ENCODE results near the gene DSG1. TPM values are rescaled to one million over a fixed set of nuclear protein-coding genes. Genes with fewer than 3 reads are reported as not detected.
"Not testable (repeated sequence)": the region's sequence is repeated elsewhere in the genome, so short reads cannot be mapped to it uniquely, and the experiment has no call there.

DSG1 gene
- total RNA-seq: under 1 TPM in 5 of 8 experiments, not detected in 3; under 0.01 to 0.33 (median 0.17) TPM

- Histone ChIP-seq H3K27ac (no peak within 1 kb of the TSS), H3K4me1 (replicated peaks in 1 of 2) (no peaks in the 10 kb centered on the region), H3K4me3 (no peak within 1 kb of the TSS)
- no peak for ATAC-seq (replicated peaks in 6 of 8)
- 0 to 100% (median 27%) methylated on average over 1 to 3 of the region's 3 CpGs; no CpG with 5 or more reads in 3 of the 10 experiments for WGBS, 10 experiments
- in situ Hi-C loops (cut with MboI; ENCODE audit: low pct_unique_long_range_greater_than_20kb in 2 of 9, low sequenced_read_pairs in 9 of 9, unreplicated experiment in 9 of 9): no loop called here
These were observed at the start of gene DSG1 for GRCh38 chr18:31317860-31318259. Gene DSG1, plus strand, starts transcription at chr18:31318160. Its CDS starts 141 bp downstream, at chr18:31318301.

GRCh38 chr18:31268985-31269406, 49.0 kb upstream of the DSG1 start:
- Histone ChIP-seq H3K4me3 (no peak overlapping the region), H3K27ac (no peak overlapping the region), H3K4me1 (replicated peaks in 1 of 2) (no peaks in the 10 kb centered on the region)
- peak in 1 of 8 experiments; percentile 17 for ATAC-seq (replicated peaks in 6 of 8)
- 0 to 100% (median 22%) methylated on average over 1 of the region's 1 CpG; no CpG with 5 or more reads in 3 of the 10 experiments for WGBS, 10 experiments
- in situ Hi-C loops (cut with MboI; ENCODE audit: low pct_unique_long_range_greater_than_20kb in 2 of 9, low sequenced_read_pairs in 9 of 9, unreplicated experiment in 9 of 9): loop anchor here in 1 of 9 experiments (25.0 kb wide), 1 partner anchor 93 kb away; no protein-coding TSS in a partner anchor

GRCh38 chr18:31269566-31269965, 48.4 kb upstream of the DSG1 start:
- in situ Hi-C loops (cut with MboI; ENCODE audit: low pct_unique_long_range_greater_than_20kb in 2 of 9, low sequenced_read_pairs in 9 of 9, unreplicated experiment in 9 of 9): loop anchor here in 1 of 9 experiments (25.0 kb wide), 1 partner anchor 93 kb away; no protein-coding TSS in a partner anchor
- peak in 1 of 8 experiments; percentile 54 for ATAC-seq (replicated peaks in 6 of 8)
- Histone ChIP-seq H3K27ac (no peak overlapping the region), H3K4me3 (no peak overlapping the region), H3K4me1 (replicated peaks in 1 of 2) (no peaks in the 10 kb centered on the region)
- 0 to 100% (median 63%) methylated on average over 1 to 6 of the region's 6 CpGs; no CpG with 5 or more reads in 1 of the 10 experiments for WGBS, 10 experiments

- no peak for ATAC-seq (replicated peaks in 6 of 8)
- Histone ChIP-seq H3K27ac (no peak overlapping the region), H3K4me3 (no peak overlapping the region), H3K4me1 (replicated peaks in 1 of 2) (no peaks in the 10 kb centered on the region)
- WGBS, 10 experiments: 0 to 100% (median 87%) methylated on average over 1 to 4 of the region's 4 CpGs
- in situ Hi-C loops (cut with MboI; ENCODE audit: low pct_unique_long_range_greater_than_20kb in 2 of 9, low sequenced_read_pairs in 9 of 9, unreplicated experiment in 9 of 9): loop anchor here in 1 of 9 experiments (25.0 kb wide), 1 partner anchor 92 kb away; no protein-coding TSS in a partner anchor
These were observed 47.4 kb upstream of the DSG1 start for GRCh38 chr18:31270578-31270977.

- in situ Hi-C loops (cut with MboI; ENCODE audit: low pct_unique_long_range_greater_than_20kb in 2 of 9, low sequenced_read_pairs in 9 of 9, unreplicated experiment in 9 of 9): loop anchor here in 1 of 9 experiments (25.0 kb wide), 1 partner anchor 88 kb away; no protein-coding TSS in a partner anchor
- no peak for ATAC-seq (replicated peaks in 6 of 8)
These were observed 44.0 kb upstream of the DSG1 start for GRCh38 chr18:31273812-31274527.

GRCh38 chr18:31274931-31275330, 43.0 kb upstream of the DSG1 start:
- peak in 4 of 8 experiments; percentile 20 to 83 (median 50) for ATAC-seq (replicated peaks in 6 of 8)
- no peak overlapping the region for H3K4me3 ChIP-seq
- 0 to 67% (median 38%) methylated on average over 1 to 2 of the region's 2 CpGs; no CpG with 5 or more reads in 2 of the 10 experiments for WGBS, 10 experiments
- H3K27ac ChIP-seq: no peak overlapping the region
- H3K4me1 ChIP-seq (replicated peaks in 1 of 2): no peaks in the 10 kb centered on the region
- in situ Hi-C loops (cut with MboI; ENCODE audit: low pct_unique_long_range_greater_than_20kb in 2 of 9, low sequenced_read_pairs in 9 of 9, unreplicated experiment in 9 of 9): loop anchor here in 1 of 9 experiments (25.0 kb wide), 1 partner anchor 87 kb away; no protein-coding TSS in a partner anchor

More at GRCh38 chr18:31273812-31274527, 44.0 kb upstream of the DSG1 start:
- H3K27ac ChIP-seq: no peak overlapping the region
- no peaks in the 10 kb centered on the region for H3K4me1 ChIP-seq (replicated peaks in 1 of 2)
- H3K4me3 ChIP-seq: no peak overlapping the region
- 3 to 73% (median 29%) methylated on average over 1 to 5 of the region's 5 CpGs; no CpG with 5 or more reads in 1 of the 10 experiments for WGBS, 10 experiments

- no peak for ATAC-seq (replicated peaks in 6 of 8)
- in situ Hi-C loops (cut with MboI; ENCODE audit: low pct_unique_long_range_greater_than_20kb in 2 of 9, low sequenced_read_pairs in 9 of 9, unreplicated experiment in 9 of 9): no loop called here
- Histone ChIP-seq H3K4me3 (no peak overlapping the region), H3K4me1 (replicated peaks in 1 of 2) (no peaks in the 10 kb centered on the region), H3K27ac (no peak overlapping the region)
- 0 to 96% (median 40%) methylated on average over 1 to 3 of the region's 3 CpGs; no CpG with 5 or more reads in 1 of the 10 experiments for WGBS, 10 experiments
These were observed 42.1 kb upstream of the DSG1 start for GRCh38 chr18:31275722-31276463.

GRCh38 chr18:31278609-31279071, 39.3 kb upstream of the DSG1 start:
- in situ Hi-C loops (cut with MboI; ENCODE audit: low pct_unique_long_range_greater_than_20kb in 2 of 9, low sequenced_read_pairs in 9 of 9, unreplicated experiment in 9 of 9): no loop called here
- 0 to 100% (median 72%) methylated on average over 1 of the region's 1 CpG; no CpG with 5 or more reads in 4 of the 10 experiments for WGBS, 10 experiments
- ATAC-seq (replicated peaks in 6 of 8): no peak

GRCh38 chr18:31280502-31280901, 37.5 kb upstream of the DSG1 start:
- Histone ChIP-seq H3K27ac (no peak overlapping the region), H3K4me1 (replicated peaks in 1 of 2) (no peaks in the 10 kb centered on the region), H3K4me3 (no peak overlapping the region)
- in situ Hi-C loops (cut with MboI; ENCODE audit: low pct_unique_long_range_greater_than_20kb in 2 of 9, low sequenced_read_pairs in 9 of 9, unreplicated experiment in 9 of 9): no loop called here
- 0 to 100% (median 94%) methylated on average over 1 to 2 of the region's 2 CpGs; no CpG with 5 or more reads in 1 of the 10 experiments for WGBS, 10 experiments
- ATAC-seq (replicated peaks in 6 of 8): no peak

More at GRCh38 chr18:31278609-31279071, 39.3 kb upstream of the DSG1 start:
- Histone ChIP-seq H3K4me1 (replicated peaks in 1 of 2) (no peaks in the 10 kb centered on the region), H3K27ac (no peak overlapping the region), H3K4me3 (no peak overlapping the region)

- ATAC-seq (replicated peaks in 6 of 8): no peak
- Histone ChIP-seq H3K4me3 (no peak overlapping the region), H3K4me1 (replicated peaks in 1 of 2) (no peaks in the 10 kb centered on the region), H3K27ac (no peak overlapping the region)
- in situ Hi-C loops (cut with MboI; ENCODE audit: low pct_unique_long_range_greater_than_20kb in 2 of 9, low sequenced_read_pairs in 9 of 9, unreplicated experiment in 9 of 9): no loop called here
These were observed 36.5 kb upstream of the DSG1 start for GRCh38 chr18:31281437-31281836.

- in situ Hi-C loops (cut with MboI; ENCODE audit: low pct_unique_long_range_greater_than_20kb in 2 of 9, low sequenced_read_pairs in 9 of 9, unreplicated experiment in 9 of 9); H3K27ac ChIP-seq; H3K4me1 ChIP-seq (replicated peaks in 1 of 2); H3K4me3 ChIP-seq; ATAC-seq (replicated peaks in 6 of 8): not testable (repeated sequence)
- WGBS, 10 experiments: 8 to 82% (median 67%) methylated on average over 1 to 3 of the region's 3 CpGs; no CpG with 5 or more reads in 5 of the 10 experiments
These were observed 28.5 kb upstream of the DSG1 start for GRCh38 chr18:31289446-31289845.

GRCh38 chr18:31291688-31292087, 26.3 kb upstream of the DSG1 start:
- H3K27ac ChIP-seq: no peak overlapping the region
- H3K4me1 ChIP-seq (replicated peaks in 1 of 2): no peaks in the 10 kb centered on the region
- no peak for ATAC-seq (replicated peaks in 6 of 8)
- in situ Hi-C loops (cut with MboI; ENCODE audit: low pct_unique_long_range_greater_than_20kb in 2 of 9, low sequenced_read_pairs in 9 of 9, unreplicated experiment in 9 of 9): no loop called here
- no peak overlapping the region for H3K4me3 ChIP-seq

GRCh38 chr18:31294199-31294747, 23.7 kb upstream of the DSG1 start:
- Histone ChIP-seq H3K4me1 (replicated peaks in 1 of 2) (no peaks in the 10 kb centered on the region), H3K27ac (no peak overlapping the region), H3K4me3 (no peak overlapping the region)
- 0 to 100% (median 80%) methylated on average over 1 to 5 of the region's 5 CpGs; no CpG with 5 or more reads in 3 of the 10 experiments for WGBS, 10 experiments
- ATAC-seq (replicated peaks in 6 of 8): no peak
- in situ Hi-C loops (cut with MboI; ENCODE audit: low pct_unique_long_range_greater_than_20kb in 2 of 9, low sequenced_read_pairs in 9 of 9, unreplicated experiment in 9 of 9): no loop called here
